ENCODE measurements around the gene CD247.

GRCh38 chr1:167435484-167435883 lies 82.8 kb downstream of the CD247 start:
- TF ChIP-seq CTCF (IDR thresholded peaks at IDR 0.05) (no peak), EHF (CRISPR knock-in tag; IDR thresholded peaks at IDR 0.05) (no peak), REST (IDR thresholded peaks at IDR 0.05) (no peak), EP300 (IDR thresholded peaks at IDR 0.05) (no peak), RFX5 (IDR thresholded peaks at IDR 0.05) (no peak)
